GM19238 (cell line): ENCODE measurements around the gene LRRC71.
A peak's percentile ranks its signal among the peaks of the same experiment; 100 is the strongest.

Experiments
- DNase-seq: peaks from one replicate; pipeline ENCODE4 v3.0.0; 2011; ENCODE audit warnings: low spot score; ENCODE audit not compliant: insufficient read length

LRRC71 gene

GRCh38 chr1:156920233-156921052 lies at the start of gene LRRC71:
Gene LRRC71, plus strand, starts transcription at chr1:156920632. Its CDS starts 172 bp downstream, at chr1:156920804.
- peak; percentile 46 for DNase-seq

- DNase-seq = no peak
Observed at GRCh38 chr1:156873659-156874058, 46.8 kb upstream of the LRRC71 start.

GRCh38 chr1:156874142-156874541 lies 46.3 kb upstream of the LRRC71 start:
- DNase-seq = no peak

DNA sequence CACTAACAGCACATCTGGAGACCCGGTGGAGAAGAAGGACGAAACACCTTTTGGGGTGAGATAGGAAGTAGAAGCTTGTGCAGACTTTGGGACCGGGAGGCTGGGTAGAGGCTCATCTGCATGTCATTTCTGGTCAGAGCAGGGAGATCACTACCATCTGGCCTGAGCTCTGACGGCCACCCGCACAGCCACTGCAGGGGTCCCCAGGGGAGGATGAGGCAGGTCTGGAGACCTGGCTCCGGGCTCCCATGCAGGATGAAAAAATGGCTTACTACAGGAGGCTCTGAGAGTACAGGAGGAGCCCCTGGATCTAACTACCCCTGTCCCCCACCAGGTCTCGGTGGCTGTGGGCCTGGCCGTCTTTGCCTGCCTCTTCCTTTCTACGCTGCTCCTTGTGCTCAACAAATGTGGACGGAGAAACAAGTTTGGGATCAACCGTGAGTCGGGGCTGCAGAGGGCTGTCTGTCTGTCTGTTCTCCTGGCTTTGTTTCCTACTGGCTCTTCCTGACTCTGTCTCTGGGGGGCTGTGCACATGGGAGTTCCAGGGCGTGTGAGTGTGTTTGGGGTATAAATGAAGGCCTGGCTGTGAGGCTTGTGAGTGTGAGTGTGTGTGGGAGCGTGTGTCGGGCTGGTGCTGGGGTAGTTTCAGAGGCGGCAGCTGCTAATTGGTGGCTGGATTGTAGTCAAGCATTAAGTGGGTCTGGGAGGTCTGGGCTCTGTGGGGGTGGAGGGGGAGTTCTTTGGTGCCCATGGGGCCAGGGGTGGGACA lies 45.7 kb upstream of the LRRC71 start:
- no peak for DNase-seq

- no peak for DNase-seq
Observed at GRCh38 chr1:156875341-156875615, 45.2 kb upstream of the LRRC71 start.

GRCh38 chr1:156876281-156876680 lies 44.2 kb upstream of the LRRC71 start:
- no peak for DNase-seq

DNA sequence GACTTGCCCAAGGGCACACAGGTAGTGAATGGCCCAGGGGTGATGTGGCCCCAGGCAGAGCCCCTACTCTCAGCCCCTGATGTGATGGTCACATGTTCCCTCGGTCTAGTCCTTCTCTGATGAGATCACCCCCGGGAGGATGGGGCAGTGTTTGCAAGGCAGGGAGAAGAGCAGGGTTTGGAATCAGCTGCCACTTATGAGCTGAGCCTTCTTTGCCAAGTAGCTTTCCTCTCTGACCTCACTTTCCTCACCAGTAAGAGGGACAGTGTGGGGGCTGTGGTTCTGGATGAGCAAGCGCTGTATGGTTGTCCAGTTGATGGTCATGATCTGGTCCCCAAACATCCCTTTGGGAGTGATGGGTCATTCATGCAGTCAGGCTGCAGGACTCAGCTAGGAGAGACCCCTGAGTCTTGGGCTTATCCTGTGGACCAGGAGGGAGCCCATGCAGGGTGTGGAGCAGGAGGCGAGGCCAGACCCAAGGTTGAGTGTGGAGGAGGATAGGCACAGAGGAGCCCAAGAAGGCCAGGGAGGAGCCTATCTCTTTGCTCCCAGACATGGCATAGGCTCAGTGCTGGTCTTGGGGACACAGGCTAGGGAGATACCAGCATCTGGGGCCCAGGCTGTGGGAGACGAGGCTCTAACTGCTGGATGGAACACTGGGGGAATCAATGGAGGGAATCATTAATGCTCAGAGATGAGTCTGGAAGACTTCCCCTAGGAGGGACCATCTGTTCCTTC lies 42.8 kb upstream of the LRRC71 start:
- no peak for DNase-seq

GRCh38 chr1:156879876-156880275 lies 40.6 kb upstream of the LRRC71 start:
- no peak for DNase-seq

GRCh38 chr1:156880473-156880872 lies 40.0 kb upstream of the LRRC71 start:
- DNase-seq = no peak

GRCh38 chr1:156881101-156881500 lies 39.3 kb upstream of the LRRC71 start:
- DNase-seq = no peak

- no peak for DNase-seq
Observed at GRCh38 chr1:156881663-156882062, 38.8 kb upstream of the LRRC71 start.

- no peak for DNase-seq
Observed at GRCh38 chr1:156882543-156882942, 37.9 kb upstream of the LRRC71 start.

GRCh38 chr1:156883919-156884318 lies 36.5 kb upstream of the LRRC71 start:
- no peak for DNase-seq

DNA sequence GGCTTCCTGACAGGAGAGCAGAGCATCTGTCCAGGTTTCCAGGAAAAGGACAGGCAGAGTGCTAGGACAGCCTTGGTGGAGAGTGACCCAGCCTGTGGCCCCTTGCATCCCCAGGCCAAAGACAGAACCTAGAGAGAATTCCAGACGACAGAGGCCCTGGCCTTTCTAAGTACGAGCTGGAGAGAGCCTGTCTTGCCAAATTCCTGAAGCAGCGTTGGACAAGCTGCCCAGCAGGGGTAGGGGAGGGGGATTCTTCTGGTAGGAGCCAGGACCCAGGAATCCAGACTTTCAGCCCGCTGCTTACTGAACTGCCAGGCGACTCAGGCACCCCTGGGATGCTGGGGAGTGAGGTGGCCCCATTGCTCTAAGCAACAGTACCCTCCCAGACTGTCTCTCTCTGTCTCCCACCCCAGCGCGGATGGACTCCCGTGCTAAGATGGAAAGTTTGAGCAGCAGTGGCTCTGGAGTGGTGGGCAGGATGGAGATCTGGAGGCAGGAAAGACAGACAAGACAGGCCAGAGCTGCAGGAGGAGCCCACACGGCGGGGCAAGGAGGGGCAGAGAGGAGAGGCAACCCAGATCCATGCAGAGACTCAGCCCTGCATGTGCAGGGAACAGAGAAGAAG lies 35.8 kb upstream of the LRRC71 start:
- no peak for DNase-seq

GRCh38 chr1:156885314-156885713 lies 35.1 kb upstream of the LRRC71 start:
- no peak for DNase-seq

DNA sequence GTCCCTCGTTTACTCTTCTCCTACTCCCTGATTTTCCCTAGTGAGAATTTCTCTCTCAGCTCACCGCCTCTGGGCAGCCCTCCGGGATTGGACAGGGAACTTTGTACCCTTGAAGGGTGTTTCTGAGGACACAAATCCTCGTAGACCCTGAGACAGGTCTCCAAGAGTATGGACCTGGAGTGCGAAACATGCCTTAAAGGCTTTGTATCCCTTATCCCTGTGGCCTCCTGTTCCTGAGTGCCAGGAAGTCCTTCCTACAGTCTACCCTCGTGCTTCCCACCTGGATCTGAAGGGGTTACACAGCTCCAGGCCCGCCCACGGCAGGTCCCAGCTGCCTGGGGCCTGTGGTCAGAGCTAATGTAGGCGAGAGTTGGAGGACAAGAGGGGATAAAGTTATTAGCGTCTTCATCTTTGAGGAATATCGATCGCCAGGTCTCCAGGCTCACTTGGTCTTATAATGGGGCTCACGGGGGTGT lies 34.5 kb upstream of the LRRC71 start:
- no peak for DNase-seq

DNA sequence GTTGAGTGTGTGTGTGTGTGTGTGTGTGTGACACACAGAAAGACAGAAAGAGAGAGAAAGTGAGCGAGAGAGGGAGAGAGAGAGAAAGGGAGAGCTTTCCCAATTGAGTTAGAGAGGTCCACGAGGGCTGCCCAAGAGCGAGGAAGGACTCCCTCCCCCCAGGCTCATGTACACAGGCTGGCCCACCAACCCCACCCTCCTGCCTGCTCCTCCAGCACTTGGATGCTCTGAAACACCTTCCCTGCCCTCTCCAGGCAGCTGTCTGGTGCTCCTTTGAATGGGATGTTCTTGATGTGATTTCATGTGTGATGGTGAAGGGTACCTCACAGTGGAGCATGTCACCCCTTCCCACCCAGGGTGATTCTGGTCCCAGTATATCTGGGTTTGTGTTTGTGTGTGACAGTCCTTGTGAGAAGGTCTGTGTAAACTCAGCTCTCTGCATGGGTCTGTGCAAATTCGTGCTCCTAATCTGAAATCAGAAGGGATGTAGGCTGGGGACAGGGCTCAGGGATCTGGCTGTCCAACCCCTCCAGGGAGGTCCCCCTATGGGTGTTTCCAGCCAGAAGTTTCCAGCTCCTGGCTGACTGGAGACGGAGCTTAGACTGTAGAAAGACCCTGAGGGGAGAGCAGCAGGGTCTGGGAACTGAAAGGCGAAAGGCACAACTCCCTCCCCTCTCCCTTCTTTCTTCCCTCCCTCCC lies 33.7 kb upstream of the LRRC71 start:
- no peak for DNase-seq

- no peak for DNase-seq
Observed at GRCh38 chr1:156887317-156887716, 33.1 kb upstream of the LRRC71 start.

GRCh38 chr1:156887734-156888133 lies 32.7 kb upstream of the LRRC71 start:
- DNase-seq = no peak

DNA sequence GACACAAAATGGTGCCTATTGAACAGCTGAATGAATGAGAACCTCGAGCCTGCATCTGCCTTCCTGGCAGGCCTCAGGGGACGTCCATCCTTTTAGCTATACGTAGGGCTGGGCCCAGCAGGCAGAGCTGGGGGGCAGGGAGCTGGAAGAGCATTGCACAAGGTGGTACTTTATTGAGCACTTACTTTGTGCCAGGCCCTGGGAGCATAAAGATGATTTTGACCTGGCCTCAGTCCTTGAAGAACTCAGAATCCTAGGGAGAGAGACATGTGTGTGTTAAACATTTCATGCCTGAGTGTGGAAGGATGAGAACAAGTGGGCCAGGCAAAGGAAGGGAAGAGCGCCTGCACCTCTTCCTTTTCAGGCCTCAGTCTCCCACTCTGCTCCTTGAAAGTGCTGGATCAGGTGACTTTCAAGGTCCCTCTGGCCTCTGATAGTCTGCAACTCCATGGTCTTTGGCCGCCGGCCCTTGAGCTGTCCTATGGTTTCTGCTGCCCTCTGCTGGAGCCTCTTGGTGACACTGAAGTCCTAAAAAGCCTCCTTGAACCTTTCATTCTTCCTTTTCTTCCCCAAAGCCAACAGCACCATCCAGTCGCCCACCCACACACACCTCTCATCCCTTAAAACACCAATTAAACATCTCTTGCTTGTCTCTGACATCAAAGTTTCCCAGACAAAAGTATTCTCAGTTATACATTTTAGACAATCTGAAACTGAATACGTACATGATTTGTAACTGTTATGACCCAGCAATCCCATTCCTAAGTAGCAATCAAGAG lies 30.4 kb upstream of the LRRC71 start:
- peak; percentile 66 for DNase-seq
